GM12872 (cell line): Measurements from ENCODE around the gene LRPAP1.

ENCODE experiments used
- CTCF ChIP-seq: IDR thresholded peaks from 3 replicates; pipeline ENCODE4 v1.5.1; 2011; ENCODE audit warnings: low read depth, mild to moderate bottlenecking, low read length, moderate library complexity; ENCODE audit not compliant: insufficient read depth

The LRPAP1 gene

GRCh38 chr4:3475713-3476260 lies 56.4 kb downstream of the LRPAP1 start:
- no peak for TF ChIP-seq CTCF

DNA sequence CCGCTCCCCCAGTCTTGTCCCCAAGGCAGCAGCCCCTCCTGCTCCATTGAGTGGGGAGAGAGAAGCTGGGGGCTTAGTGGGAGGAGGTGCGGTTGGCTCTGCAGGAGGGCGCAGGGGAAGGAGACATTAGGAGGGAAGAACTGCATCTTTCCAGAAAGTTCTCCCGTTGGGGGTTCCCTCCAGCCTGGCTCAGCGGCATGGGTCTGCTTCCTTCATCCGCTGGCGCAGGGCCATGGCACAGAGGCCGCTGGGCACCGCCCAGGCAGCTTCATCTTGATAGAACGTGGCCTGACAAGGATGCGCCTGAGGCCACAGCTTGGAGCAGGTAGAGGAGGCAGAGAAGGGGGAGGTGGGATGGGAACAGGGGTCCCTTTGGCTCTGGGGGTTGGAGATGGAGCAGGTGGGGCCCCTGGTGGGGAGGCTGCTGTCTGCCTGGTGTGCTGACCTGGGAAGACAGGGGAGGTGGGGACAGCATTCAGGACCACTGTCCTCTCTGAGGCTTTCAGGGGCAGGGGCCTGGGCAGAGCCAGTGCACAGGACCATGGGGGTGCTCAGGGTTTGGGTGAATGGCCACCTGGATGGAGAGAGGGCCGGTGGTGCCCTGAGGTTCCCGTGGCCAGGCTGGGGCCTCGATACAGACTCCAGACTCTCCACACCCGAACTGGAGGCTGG lies 57.0 kb downstream of the LRPAP1 start:
- TF ChIP-seq CTCF, result no peak

GRCh38 chr4:3473996-3474765 lies 58.0 kb downstream of the LRPAP1 start:
- TF ChIP-seq CTCF, result no peak

- no peak for TF ChIP-seq CTCF
These were observed 58.9 kb downstream of the LRPAP1 start for GRCh38 chr4:3473181-3473950.

DNA sequence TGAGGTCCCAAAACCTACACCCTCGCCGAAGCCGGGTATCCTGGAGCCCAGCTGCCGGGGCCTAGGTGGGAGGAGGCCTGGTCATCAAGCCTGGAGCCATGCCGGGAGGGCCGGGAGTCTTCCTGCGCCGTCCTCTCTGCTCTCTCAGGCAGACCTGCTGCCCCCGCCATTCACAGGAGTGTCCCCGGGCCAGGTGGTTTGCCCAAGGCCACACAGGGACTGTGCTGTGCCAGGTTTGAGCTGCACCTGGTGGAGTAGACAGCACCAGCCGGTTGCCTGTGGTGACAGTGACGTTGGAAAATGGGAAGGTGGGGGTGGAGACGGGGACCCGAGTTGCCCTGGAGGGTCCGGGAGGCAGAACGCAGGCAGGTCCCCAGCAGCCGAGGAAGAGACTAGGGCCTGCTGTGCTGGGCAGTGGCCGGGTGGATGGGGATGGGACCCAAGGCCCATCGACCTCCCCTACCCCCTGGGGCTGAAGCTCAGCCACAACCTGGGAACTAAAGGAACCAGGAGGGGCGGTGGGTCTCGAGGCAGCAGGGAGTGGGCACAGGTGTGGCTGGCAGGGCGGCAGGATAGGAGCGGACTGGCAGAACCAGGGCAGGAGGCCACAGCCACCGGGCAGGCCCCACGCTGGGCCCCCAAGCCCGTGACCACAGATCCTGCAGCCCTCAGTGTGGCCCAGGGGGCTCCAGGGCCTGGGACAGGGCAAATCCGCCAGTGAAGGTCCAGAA lies 59.6 kb downstream of the LRPAP1 start:
- TF ChIP-seq CTCF, result no peak

DNA sequence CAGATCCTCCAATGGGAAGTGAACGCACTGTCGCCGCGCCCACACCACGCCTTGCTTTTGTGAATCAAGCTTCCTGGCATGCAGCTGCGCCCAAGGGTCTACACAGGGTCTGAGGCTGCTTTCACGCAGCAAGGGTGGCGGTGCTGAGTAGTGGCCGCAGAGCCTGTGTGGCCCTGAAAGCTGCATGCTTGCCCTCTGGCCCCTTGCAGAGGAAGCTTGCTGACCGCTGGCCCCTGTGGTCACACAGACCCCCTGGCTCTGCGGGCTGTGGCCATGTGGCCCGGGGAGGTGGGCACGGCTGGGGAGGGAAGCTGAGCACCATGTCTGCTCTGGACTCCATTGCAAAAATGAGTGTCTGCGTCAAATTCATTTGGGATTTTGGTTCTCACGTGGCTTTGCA lies 60.3 kb downstream of the LRPAP1 start:
- TF ChIP-seq CTCF, result no peak
